HG03439 (cell line): ENCODE measurements around the gene KCNMB4.

Experiments used
- ATAC-seq: cut with Tn5 transposase; IDR thresholded peaks from one replicate; pipeline ENCODE4 v1.9.1; 2021; ENCODE audit warnings: mild to moderate bottlenecking, moderate library complexity; ENCODE audit not compliant: unreplicated experiment

KCNMB4 gene

DNA sequence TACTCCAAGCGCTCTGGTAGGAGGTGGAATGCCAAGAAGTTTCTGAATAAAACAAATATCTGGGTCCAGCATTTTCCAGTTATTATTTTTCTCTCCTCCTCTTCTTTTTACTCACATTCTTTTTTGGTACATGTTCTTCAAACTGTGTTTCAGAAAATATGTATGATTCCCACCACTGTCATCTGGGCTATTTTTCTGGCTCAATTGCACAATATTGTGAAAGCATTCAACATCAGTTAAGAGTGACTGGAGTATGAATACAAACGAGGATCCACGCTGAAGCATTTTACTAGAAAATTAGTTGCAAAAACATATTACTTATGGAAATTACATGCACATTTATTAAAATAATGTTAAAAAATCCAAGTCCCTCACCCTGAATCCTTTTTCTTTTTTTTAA is 61.5 kb downstream of the KCNMB4 start:
- no peak for ATAC-seq

- ATAC-seq, result no peak
Observed at GRCh38 chr12:70430400-70430799, 64.3 kb downstream of the KCNMB4 start.

GRCh38 chr12:70436836-70437235 is 70.7 kb downstream of the KCNMB4 start:
- ATAC-seq, result no peak

GRCh38 chr12:70443062-70443673 is 77.1 kb downstream of the KCNMB4 start:
- ATAC-seq, result no peak

DNA sequence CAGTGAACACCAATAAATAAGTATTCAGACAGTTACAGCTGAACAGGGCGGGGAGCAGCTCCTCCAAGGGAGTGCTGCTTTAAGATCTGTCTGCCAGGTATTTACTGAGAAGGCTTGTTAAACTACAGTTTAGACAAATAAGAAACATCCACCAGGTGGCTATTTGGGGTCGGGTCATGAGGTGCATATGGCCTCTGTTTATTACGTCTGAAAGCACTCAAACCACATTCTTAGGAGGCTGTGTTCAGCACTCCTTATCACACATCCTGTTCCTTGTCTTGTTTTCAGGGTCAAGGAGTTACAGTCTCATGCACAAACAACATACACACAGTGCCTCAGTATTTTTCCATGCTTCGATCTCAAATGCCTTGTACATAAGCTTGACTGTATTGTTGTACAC is 78.8 kb downstream of the KCNMB4 start:
- no peak for ATAC-seq

GRCh38 chr12:70448371-70448770 is 82.3 kb downstream of the KCNMB4 start:
- ATAC-seq, result no peak

DNA sequence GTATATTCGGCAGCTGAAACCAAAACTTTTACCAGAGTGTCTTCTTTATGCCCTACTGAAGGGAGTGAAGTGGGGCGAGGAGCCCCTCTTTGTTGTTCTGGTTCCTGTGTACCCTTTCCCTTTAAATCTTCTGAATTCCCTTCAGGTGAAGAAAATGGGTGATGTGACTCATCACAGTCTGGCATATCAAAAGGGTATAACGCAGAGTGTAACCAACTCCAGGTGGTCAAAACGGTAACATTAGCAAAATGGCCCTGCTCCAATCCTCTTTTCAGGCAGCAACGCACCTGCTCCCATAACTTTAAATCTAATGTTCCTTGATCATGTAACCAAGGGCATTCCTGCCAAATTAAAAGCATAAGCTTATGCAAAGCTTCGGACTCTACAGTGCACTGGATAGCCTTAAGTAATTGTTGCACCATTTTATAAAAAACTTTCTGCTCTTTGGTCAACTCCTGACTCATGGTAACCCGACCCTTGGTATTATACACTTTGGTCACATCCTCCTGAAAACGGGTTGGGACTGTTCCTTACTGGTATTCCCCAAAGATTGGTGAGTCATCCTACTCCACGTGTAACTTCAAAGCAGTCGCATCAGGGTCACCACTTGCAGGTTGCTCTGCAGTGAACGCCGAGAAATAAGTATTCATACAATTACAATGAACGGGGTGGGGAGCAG is 83.1 kb downstream of the KCNMB4 start:
- ATAC-seq, result no peak

DNA sequence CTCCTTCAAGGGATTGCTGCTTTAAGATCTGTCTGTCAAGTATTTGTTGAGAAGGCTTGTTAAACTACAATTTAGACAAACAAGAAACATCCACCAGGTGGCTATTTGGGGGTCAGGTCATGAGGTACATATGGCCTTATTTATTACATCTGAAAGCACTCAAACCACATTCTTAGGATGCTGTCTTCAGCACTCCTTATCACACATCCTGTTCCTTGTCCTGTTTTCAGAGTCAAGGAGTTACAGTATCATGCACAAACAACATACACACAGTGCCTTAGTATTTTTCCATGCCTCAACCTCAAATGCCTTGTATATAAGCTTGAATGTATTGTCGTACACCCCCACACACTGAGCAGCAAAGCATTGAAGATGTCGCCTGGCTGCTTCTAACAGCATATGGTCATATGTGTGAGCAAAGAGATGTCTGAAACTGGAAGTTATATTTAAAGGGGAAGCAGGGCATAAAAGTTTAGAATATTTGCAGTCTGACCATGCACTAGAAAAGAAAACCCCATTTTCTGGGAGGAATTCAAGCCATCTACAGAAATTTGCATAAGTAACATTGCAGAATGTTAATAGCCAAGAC is 83.8 kb downstream of the KCNMB4 start:
- ATAC-seq, result no peak

DNA sequence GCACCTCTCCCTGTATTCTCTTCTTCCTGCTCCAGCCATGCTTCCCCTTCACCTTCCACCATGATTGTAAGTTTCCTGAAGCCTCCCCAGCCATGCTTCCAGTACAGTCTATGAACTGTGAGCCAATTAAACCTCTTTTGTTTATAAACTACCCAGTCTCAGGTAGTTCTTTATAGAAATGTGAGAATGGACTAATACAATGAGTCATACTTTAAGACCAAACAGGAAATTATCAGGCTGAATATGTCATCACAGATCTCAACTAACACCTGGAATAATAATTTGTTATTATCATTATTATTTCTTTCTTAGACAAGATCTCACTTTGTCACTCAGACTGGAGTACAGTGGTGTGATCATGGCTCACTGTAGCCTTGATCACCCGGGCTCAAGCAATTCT is 85.4 kb downstream of the KCNMB4 start:
- ATAC-seq, result no peak

GRCh38 chr12:70456953-70457352 is 90.9 kb downstream of the KCNMB4 start:
- no peak for ATAC-seq

GRCh38 chr12:70459786-70460185 is 93.7 kb downstream of the KCNMB4 start:
- no peak for ATAC-seq

DNA sequence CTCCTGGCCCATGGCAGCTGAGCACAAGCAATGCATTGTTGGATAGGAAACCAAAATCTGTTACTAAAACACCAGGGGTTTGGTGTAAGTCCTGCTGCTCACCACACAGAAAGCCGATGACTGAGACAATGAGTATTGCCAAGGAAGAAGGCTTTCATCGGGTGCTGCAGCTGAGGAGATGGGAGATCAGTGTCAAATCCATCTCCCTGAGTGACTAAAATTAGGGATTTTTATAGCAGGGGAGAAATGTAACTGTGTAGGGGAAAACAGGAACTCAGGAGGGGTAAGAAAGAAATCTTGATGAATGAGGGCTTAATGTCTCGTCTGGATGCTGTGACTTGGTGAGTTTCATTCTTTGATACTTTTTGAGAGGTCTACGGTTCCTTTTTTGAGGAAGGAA is 97.9 kb downstream of the KCNMB4 start:
- no peak for ATAC-seq

DNA sequence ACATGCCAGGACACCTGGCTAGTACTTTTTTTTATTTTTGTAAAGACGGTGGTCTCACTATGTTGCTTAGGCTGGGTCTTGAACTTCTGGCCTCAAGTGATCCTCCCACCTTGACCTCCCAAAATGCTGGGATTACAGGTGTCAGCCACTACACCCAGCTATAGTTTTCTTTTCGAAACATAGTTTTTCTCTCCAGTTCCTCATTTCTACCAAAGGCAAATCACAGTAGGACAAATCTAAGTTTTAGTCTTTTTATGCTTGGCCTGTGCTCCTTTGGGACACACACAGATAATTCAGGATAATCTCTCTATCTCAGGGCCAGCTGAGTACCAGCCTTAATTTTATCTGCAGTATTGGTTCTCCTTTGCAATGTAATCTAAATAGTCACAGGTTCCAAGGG is 100.7 kb downstream of the KCNMB4 start:
- ATAC-seq, result no peak

GRCh38 chr12:70467476-70467875 is 101.4 kb downstream of the KCNMB4 start:
- no peak for ATAC-seq

- ATAC-seq, result no peak
Observed at GRCh38 chr12:70467918-70468733, 102.0 kb downstream of the KCNMB4 start.

GRCh38 chr12:70468741-70469140 is 102.7 kb downstream of the KCNMB4 start:
- no peak for ATAC-seq

- no peak for ATAC-seq
Observed at GRCh38 chr12:70469221-70469820, 103.2 kb downstream of the KCNMB4 start.

- no peak for ATAC-seq
Observed at GRCh38 chr12:70482764-70483163, 116.7 kb downstream of the KCNMB4 start.
